Measurements from ENCODE around the gene POLD3.

- TF ChIP-seq CHD1 (IDR thresholded peaks at IDR 0.05; ENCODE audit: low read depth, low read length) (no peak), CTCF (IDR thresholded peaks at IDR 0.05; ENCODE audit: control extremely low read depth in 1 of 3, insufficient read depth in 1 of 3, low read depth in 1 of 3, low read length in 3 of 3) (no peak), ATF2 (IDR thresholded peaks at IDR 0.05; ENCODE audit: low read length) (no peak), PHF8 (conservative IDR thresholded peaks at IDR 0.05; ENCODE audit: low read depth, low read length) (no peak), USF2 (IDR thresholded peaks at IDR 0.05; ENCODE audit: low read length) (no peak), ZNF274 (IDR thresholded peaks at IDR 0.05; ENCODE audit: borderline replicate concordance, extremely low read depth, low read length) (no peak), CEBPB (IDR thresholded peaks at IDR 0.05; ENCODE audit: low read depth, low read length) (no peak), E2F6 (IDR thresholded peaks at IDR 0.05) (no peak), KDM5A (IDR thresholded peaks at IDR 0.05; ENCODE audit: low read length) (no peak)
Measured at GRCh38 chr11:74676596-74676995, 84.2 kb downstream of the POLD3 start.
